VCaP (cell line): ENCODE data around the gene GALNT18.

Experiments used
- H3K27ac ChIP-seq: fragments of 450-650 bp; 2 replicates; pipeline ENCODE4 v1.5.1; 2017
- CTCF ChIP-seq: fragments of 450-650 bp; conservative IDR thresholded peaks from 2 replicates; pipeline ENCODE4 v1.5.1; 2017; ENCODE audit warnings: mild to moderate bottlenecking, moderate library complexity

GALNT18 gene

GRCh38 chr11:11432621-11433319 is 189.0 kb downstream of the GALNT18 start:
- TF ChIP-seq CTCF: no peak
- no peak overlapping the region for H3K27ac ChIP-seq

- TF ChIP-seq CTCF: no peak
- H3K27ac ChIP-seq: no peak overlapping the region
These were observed 191.4 kb downstream of the GALNT18 start for GRCh38 chr11:11430431-11430830.

GRCh38 chr11:11428714-11429113 is 193.1 kb downstream of the GALNT18 start:
- H3K27ac ChIP-seq: no peak overlapping the region
- no peak for TF ChIP-seq CTCF

- TF ChIP-seq CTCF: no peak
- H3K27ac ChIP-seq: no peak overlapping the region
These were observed 194.3 kb downstream of the GALNT18 start for GRCh38 chr11:11427542-11427941.

GRCh38 chr11:11427140-11427539 is 194.7 kb downstream of the GALNT18 start:
- no peak overlapping the region for H3K27ac ChIP-seq
- TF ChIP-seq CTCF: no peak

- no peak for TF ChIP-seq CTCF
- H3K27ac ChIP-seq: no peak overlapping the region
These were observed 195.4 kb downstream of the GALNT18 start for GRCh38 chr11:11426226-11426952.

- H3K27ac ChIP-seq: no peak overlapping the region
- TF ChIP-seq CTCF: no peak
These were observed 196.0 kb downstream of the GALNT18 start for GRCh38 chr11:11425806-11426205.
